ENCODE results near the gene CRYGN.

Gene CRYGN

DNA sequence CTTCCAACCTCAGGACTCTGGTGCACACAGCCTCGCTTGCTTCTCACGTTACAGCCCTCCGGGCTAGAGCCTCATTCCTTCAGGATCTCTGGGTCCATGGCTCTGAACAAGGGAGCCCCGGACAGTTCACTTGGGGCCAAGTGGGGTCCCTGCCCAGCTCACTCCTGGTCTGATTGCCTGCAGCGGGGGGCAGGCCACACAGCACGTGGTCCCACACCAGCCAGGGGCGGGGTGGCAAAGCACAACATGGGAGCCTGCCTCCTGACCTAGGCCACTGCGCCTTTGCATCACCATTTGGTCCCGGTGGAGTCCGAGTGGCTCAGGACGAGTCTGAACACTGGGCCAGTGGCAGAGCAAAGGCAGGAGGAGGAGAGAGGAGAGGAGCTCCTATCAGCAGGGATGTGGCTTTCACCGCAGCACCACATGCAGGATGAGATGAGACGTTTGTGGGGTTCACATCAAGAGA is 13.4 kb upstream of the CRYGN start:
- in situ Hi-C loops (cut with HindIII; ENCODE audit: low pct_ligation_motif_present, low sequenced_read_pairs): no loop called here
- Histone ChIP-seq H3K27me3 (replicated peaks) (no peaks in the 10 kb centered on the region), H3K4me3 (ENCODE audit: low read depth, low read length) (no peak overlapping the region), H3K27ac (no peak overlapping the region), H3K36me3 (replicated peaks) (no peaks in the 10 kb centered on the region)
- TF ChIP-seq, protein P1, sequence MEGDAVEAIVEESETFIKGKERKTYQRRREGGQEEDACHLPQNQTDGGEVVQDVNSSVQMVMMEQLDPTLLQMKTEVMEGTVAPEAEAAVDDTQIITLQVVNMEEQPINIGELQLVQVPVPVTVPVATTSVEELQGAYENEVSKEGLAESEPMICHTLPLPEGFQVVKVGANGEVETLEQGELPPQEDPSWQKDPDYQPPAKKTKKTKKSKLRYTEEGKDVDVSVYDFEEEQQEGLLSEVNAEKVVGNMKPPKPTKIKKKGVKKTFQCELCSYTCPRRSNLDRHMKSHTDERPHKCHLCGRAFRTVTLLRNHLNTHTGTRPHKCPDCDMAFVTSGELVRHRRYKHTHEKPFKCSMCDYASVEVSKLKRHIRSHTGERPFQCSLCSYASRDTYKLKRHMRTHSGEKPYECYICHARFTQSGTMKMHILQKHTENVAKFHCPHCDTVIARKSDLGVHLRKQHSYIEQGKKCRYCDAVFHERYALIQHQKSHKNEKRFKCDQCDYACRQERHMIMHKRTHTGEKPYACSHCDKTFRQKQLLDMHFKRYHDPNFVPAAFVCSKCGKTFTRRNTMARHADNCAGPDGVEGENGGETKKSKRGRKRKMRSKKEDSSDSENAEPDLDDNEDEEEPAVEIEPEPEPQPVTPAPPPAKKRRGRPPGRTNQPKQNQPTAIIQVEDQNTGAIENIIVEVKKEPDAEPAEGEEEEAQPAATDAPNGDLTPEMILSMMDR (IDR thresholded peaks at IDR 0.05; ENCODE audit: low read depth, low read length, missing control alignments): no peak
- DNase-seq: no peak

DNA sequence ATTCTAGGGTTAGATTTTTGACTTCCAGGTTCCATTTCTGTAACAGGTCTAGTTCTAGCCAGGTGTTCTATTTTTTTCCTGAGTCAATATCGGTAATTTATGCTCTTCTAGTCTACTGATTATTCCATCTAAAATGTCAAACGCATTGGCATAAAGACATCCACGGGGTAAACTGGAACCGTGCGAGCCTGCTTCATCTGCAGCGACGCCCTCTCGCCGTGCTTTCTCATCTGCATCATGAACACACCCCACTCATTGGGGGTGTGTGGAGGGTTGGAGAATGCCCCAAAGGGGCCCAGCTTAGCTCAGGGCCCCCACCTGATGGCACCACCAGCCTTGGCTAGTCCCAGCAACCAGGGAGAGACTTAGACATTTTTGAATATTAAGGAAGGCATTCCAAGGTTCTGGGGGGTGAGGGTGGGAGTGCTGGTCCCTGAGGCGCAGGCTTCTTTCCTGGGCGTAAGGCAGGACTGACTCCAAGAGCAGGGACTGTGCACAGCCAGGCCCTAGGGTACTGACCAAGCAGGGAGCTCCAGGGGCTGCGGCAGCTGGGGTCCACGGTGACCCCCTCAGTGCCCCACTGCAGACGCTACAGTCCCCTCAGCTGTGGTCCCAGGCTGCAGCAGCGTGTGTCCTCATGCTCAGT is 12.9 kb upstream of the CRYGN start:
- no peak for DNase-seq
- Histone ChIP-seq H3K4me3 (ENCODE audit: low read depth, low read length) (no peak overlapping the region), H3K27me3 (replicated peaks) (no peaks in the 10 kb centered on the region), H3K36me3 (replicated peaks) (no peaks in the 10 kb centered on the region), H3K27ac (no peak overlapping the region)
- in situ Hi-C loops (cut with HindIII; ENCODE audit: low pct_ligation_motif_present, low sequenced_read_pairs): no loop called here
- TF ChIP-seq, protein P1 (IDR thresholded peaks at IDR 0.05; ENCODE audit: low read depth, low read length, missing control alignments): no peak

DNA sequence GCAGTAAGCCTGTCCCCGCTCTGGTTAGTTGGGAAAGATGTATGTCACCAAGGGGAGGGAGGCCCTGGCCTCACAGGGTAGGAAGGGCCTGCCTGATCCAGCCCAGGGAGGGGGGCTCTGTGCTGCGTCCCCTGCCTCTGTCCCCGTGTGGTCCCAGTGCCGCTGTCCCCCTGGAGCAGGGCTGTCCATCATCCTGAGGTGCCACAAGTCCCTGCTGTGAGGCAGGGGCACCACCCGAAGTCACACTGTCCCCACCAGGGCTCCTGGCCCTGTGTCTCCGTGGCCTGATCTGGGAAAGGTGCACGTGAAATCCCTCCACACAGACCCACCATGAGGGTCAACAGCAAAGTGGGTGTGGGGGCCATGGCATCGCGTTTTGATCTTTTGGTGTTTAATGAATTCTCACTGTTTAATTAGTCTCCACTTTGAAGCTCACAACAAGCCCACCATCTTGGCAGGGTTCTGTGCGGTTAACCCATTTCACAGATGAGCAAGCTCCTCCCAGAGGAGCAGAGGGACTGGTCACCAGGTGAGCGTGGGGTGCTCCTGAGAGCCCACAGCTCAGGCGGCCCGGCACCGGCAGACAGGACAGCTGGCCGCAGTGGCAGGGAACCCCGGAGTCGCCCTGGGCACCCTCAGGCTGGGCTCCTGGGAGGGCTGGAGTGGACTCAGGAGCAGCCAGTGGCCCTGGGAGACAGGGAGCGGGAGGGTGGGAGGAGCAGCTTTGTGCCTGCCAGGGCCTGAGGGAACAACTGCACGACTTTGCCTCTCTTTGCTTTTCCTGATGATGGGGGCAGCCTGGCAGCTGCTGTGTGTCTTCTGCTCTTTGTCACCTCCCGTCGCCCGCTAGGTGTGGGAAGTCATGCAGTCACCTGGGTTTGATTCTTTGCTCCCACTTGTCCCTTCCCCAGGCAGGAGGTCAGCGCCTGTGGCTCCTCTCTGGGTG is 12.0 kb upstream of the CRYGN start:
- DNase-seq: no peak
- Histone ChIP-seq H3K27me3 (replicated peaks) (no peaks in the 10 kb centered on the region), H3K36me3 (replicated peaks) (no peaks in the 10 kb centered on the region), H3K27ac (no peak overlapping the region), H3K4me3 (ENCODE audit: low read depth, low read length) (no peak overlapping the region)
- TF ChIP-seq, protein P1 (IDR thresholded peaks at IDR 0.05; ENCODE audit: low read depth, low read length, missing control alignments): no peak
- in situ Hi-C loops (cut with HindIII; ENCODE audit: low pct_ligation_motif_present, low sequenced_read_pairs): no loop called here

DNA sequence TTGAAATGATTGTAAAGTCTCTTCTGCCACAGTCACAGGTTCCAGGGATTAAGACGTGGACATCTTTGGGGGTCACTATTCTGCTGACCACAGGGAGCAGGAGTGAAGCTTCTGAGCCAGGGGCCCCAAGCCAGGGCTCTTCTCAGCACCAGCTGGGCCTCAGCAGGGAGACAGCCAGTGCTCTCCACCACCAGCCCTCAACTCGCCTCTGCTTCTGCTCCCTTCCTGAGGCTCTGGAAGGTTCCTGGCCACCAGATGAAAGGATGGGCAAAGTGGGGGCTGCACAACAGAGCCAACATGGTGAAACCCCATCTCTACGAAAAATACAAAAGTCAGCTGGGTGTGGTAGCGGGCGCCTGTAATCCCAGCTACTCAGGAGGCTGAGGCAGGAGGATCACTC is 11.2 kb upstream of the CRYGN start:
- Histone ChIP-seq H3K4me3 (ENCODE audit: low read depth, low read length) (no peak overlapping the region), H3K27me3 (replicated peaks) (no peaks in the 10 kb centered on the region), H3K36me3 (replicated peaks) (no peaks in the 10 kb centered on the region), H3K27ac (no peak overlapping the region)
- no peak for DNase-seq
- in situ Hi-C loops (cut with HindIII; ENCODE audit: low pct_ligation_motif_present, low sequenced_read_pairs): no loop called here
- TF ChIP-seq, protein P1 (IDR thresholded peaks at IDR 0.05; ENCODE audit: low read depth, low read length, missing control alignments): no peak

DNA sequence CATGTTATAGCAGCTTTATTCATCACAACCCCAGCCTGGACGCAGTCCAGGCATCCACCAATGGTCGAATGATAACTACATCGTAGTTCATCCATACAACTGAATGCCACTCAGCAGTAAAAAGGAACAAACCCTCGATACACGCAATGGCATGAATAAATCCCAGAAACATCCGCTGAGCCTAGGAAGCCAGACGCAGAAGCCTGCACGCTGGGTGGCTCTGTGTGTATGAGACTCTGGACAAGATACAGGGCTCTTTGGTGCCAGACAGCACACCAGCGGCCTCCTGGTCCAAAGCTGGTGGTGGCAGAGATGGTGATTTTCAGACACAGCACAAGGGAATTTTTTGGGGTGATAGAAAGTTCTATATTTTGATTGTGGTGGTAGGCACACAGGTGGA is 10.0 kb upstream of the CRYGN start:
- no peaks in the 10 kb centered on the region for H3K27me3 ChIP-seq (replicated peaks)
- H3K27ac ChIP-seq: no peak overlapping the region
- no peaks in the 10 kb centered on the region for H3K36me3 ChIP-seq (replicated peaks)
- TF ChIP-seq, protein P1 (IDR thresholded peaks at IDR 0.05; ENCODE audit: low read depth, low read length, missing control alignments): no peak
- H3K4me3 ChIP-seq (ENCODE audit: low read depth, low read length): no peak overlapping the region
- in situ Hi-C loops (cut with HindIII; ENCODE audit: low pct_ligation_motif_present, low sequenced_read_pairs): loop anchor here (10.0 kb wide), 1 partner anchor 75 kb away; no protein-coding TSS in a partner anchor
- DNase-seq: no peak

All from brain microvascular endothelial cell (primary cell).